Osteocyte (in vitro differentiated cells): ENCODE results near the gene VEGFA. TPM values are rescaled to one million over a fixed set of nuclear protein-coding genes. Genes with fewer than 3 reads are reported as not detected.

ENCODE experiments used
- DNase-seq: peaks from one replicate; pipeline ENCODE4 v3.0.0; 2021; ENCODE audit warnings: mixed read lengths; ENCODE audit not compliant: unreplicated experiment; ENCODE audit errors: extremely low spot score
- H3K27ac Mint-ChIP-seq: one replicate; pipeline ENCODE4 v1.8.0; 2021; ENCODE audit warnings: mild to moderate bottlenecking, mixed read lengths; ENCODE audit not compliant: unreplicated experiment
- H3K27me3 Mint-ChIP-seq: one replicate; pipeline ENCODE4 v1.8.0; 2021; ENCODE audit warnings: mixed read lengths; ENCODE audit not compliant: unreplicated experiment
- H3K36me3 Mint-ChIP-seq: one replicate; pipeline ENCODE4 v1.8.0; 2021; ENCODE audit warnings: mixed read lengths; ENCODE audit not compliant: unreplicated experiment
- H3K4me1 Mint-ChIP-seq: one replicate; pipeline ENCODE4 v1.8.0; 2021; ENCODE audit warnings: mixed read lengths; ENCODE audit not compliant: unreplicated experiment
- H3K4me3 Mint-ChIP-seq: one replicate; pipeline ENCODE4 v1.8.0; 2021; ENCODE audit warnings: mild to moderate bottlenecking, moderate library complexity, mixed read lengths; ENCODE audit not compliant: unreplicated experiment
- H3K9me3 Mint-ChIP-seq: one replicate; pipeline ENCODE4 v1.8.0; 2021; ENCODE audit warnings: mixed read lengths; ENCODE audit not compliant: unreplicated experiment
- total RNA-seq: library from RNA; stranded (reverse); gene quantifications from 2 replicates; pipeline ENCODE4 v1.2.1, GENCODE V29; 2021
- TF ChIP-seq, protein P1 (sequence below): fragments of 200-600 bp; sonication (generic); IDR thresholded peaks from 2 replicates; pipeline ENCODE4 v1.5.0; 2021; ENCODE audit warnings: antibody characterized with exemption, mild to moderate bottlenecking, moderate library complexity

Gene VEGFA
- total RNA-seq, 1 donor from 2014 or later, result 69.7 TPM

DNA sequence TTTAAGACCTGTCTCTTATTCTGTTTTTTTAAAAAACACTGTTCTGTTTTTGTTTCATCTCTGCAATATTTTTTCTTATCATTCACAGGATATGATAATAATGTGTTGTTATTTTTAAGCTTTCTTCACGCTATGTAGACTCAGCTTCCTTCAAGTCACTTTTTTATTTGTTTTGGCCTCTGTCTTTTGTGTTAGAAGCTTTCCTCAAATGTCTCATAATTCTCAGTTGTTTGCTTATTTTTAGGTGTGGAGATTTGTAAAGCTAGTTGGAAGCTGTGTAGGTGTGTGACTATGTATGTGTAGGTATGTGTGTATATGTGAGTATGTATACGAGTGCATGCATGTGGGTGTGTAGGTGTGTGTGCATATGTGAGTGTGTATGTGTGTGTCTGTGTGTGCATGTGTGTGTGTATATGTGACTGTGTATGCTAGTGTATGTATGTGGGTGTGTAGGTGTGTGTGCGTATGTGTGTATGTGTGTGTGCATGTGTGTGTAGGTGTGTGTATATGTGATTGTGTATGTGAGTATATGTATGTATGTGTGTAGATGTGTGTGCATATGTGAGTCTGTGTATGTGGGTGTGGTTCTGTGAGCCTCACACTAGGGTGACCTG is 16.3 kb upstream of the VEGFA start:
- Mint-ChIP-seq H3K4me1 (peaks cover 9% of the 10 kb centered on the region), H3K36me3 (no peaks in the 10 kb centered on the region), H3K27ac (no peak overlapping the region), H3K9me3 (peaks cover 7% of the 10 kb centered on the region), H3K27me3 (no peaks in the 10 kb centered on the region), H3K4me3 (no peak overlapping the region)
- TF ChIP-seq, protein P1, sequence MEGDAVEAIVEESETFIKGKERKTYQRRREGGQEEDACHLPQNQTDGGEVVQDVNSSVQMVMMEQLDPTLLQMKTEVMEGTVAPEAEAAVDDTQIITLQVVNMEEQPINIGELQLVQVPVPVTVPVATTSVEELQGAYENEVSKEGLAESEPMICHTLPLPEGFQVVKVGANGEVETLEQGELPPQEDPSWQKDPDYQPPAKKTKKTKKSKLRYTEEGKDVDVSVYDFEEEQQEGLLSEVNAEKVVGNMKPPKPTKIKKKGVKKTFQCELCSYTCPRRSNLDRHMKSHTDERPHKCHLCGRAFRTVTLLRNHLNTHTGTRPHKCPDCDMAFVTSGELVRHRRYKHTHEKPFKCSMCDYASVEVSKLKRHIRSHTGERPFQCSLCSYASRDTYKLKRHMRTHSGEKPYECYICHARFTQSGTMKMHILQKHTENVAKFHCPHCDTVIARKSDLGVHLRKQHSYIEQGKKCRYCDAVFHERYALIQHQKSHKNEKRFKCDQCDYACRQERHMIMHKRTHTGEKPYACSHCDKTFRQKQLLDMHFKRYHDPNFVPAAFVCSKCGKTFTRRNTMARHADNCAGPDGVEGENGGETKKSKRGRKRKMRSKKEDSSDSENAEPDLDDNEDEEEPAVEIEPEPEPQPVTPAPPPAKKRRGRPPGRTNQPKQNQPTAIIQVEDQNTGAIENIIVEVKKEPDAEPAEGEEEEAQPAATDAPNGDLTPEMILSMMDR, result no peak
- no peak for DNase-seq

DNA sequence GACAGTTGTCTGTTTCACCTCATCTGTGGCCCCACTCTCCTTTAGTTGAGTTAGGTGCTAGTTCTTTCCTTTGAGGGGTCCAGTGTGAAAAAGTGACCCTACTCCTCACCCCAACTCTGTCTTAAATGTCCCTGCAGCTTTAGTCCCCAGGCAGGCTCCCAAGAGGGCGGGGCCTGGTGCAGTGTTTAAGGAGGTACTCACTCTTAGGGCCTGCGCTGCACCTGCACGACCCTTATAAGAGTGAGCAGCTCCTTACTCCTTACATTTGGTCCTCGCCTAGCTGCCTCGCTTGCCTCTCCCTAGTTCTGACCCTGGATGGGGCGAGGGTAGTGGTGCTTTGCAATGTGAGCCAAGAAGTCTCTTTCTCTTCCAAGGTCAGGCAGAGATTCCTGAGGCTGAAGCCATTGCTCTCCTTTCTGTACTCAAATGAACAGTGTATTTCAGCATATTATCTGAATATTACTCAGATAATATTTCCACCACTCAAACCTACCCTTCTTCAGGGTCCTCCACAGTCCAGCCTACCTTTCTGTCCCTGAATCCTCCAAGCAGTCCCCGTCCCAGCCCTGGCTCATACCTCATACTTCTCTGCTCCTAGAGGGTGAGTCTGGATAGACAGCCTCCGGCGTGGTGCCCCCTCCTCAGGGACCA is 11.9 kb upstream of the VEGFA start:
- Mint-ChIP-seq H3K4me3 (no peak overlapping the region), H3K9me3 (peaks cover 4% of the 10 kb centered on the region), H3K4me1 (peaks cover 15% of the 10 kb centered on the region), H3K36me3 (no peaks in the 10 kb centered on the region), H3K27me3 (peaks cover 4% of the 10 kb centered on the region), H3K27ac (no peak overlapping the region)
- TF ChIP-seq, protein P1, result no peak
- no peak for DNase-seq

DNA sequence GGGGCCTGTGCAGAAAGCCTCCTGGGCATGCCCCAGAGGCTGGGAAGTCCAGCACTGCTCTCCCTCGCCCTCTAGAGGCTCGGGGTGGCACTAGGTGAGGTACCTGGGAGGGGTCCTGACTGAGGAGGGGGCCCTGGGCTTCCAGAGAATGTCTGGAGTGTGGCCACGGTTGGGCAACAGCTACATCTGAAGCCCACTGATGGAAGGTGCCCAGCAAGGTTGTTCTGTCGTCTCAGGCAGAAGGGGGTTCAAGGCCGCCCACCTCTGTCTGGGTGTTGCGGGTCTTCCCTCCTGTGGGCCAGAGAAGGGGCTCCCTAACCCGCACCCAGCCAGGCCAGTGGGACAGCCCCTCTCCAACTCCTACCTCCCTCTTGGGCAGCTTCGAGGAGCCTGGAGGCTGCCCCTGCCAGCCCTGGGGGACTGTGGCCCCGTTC is 11.4 kb upstream of the VEGFA start:
- TF ChIP-seq, protein P1, result peak; percentile 69
- peaks cover 4% of the 10 kb centered on the region for H3K27me3 Mint-ChIP-seq
- H3K9me3 Mint-ChIP-seq, result peaks cover under 1% of the 10 kb centered on the region
- no peak overlapping the region for H3K27ac Mint-ChIP-seq
- H3K4me3 Mint-ChIP-seq, result no peak overlapping the region
- no peaks in the 10 kb centered on the region for H3K36me3 Mint-ChIP-seq
- no peak for DNase-seq
- peaks cover 13% of the 10 kb centered on the region for H3K4me1 Mint-ChIP-seq

DNA sequence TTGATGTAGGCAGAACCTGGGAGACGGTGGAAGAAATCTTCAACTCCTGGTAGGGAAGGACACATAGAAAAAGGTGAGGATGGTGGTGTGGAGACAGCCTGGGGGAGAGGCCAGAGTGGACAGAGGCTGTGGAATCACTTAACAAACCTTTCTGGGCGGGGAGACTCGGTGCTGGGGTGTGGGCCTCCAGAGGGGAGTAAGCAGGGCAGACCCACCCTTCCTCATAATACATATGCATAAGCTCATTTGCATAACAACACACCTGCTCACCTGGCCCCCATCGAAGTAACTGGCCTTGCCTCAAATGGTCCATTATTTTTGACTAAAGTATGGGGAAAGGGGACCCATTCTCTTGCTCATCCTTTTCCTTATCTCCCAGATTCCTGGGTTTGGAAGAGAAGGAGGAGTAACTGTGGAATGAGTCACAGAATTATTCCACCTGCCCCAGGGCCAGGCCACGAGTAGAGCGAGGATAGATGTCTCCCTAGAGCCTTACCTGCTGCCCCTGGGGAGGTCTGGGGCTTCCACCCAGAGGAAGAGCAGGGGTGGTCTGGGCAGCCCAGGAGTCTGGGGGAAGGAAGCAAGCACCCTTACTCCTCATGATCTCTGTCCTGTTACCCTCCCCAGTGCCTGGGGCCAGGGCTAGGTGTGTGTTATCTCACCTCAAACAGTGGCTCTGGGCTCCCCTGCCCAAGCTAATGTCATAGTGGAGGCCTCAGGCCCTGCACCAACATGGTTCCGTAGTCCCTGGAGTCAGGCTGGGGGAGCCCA is 10.7 kb upstream of the VEGFA start:
- Mint-ChIP-seq H3K36me3 (no peaks in the 10 kb centered on the region), H3K27me3 (peaks cover 4% of the 10 kb centered on the region), H3K27ac (no peak overlapping the region), H3K4me1 (peaks cover 9% of the 10 kb centered on the region), H3K9me3 (no peaks in the 10 kb centered on the region), H3K4me3 (no peak overlapping the region)
- DNase-seq, result no peak
- TF ChIP-seq, protein P1, result no peak

DNA sequence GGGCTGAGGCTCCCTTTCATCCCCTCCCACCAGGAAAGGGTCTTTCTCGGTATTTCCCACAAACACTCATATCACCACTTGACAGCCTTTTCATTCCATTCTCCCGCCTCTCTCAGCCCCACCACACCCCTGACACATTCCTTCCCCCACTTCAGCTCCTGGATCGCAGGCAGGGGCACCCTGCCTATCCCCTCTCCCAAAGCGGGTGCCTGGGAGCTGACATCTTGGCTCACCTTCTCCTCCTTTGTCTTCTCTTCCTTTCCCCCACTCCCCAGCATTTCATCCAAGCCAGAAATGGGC is 10.2 kb upstream of the VEGFA start:
- DNase-seq, result no peak
- Mint-ChIP-seq H3K9me3 (no peaks in the 10 kb centered on the region), H3K4me1 (peaks cover 9% of the 10 kb centered on the region), H3K4me3 (no peak overlapping the region), H3K36me3 (no peaks in the 10 kb centered on the region), H3K27ac (no peak overlapping the region), H3K27me3 (peaks cover 4% of the 10 kb centered on the region)
- TF ChIP-seq, protein P1, result no peak
